GM12878 (cell line): ENCODE results near the gene NKTR.

Source experiments
- CREM ChIP-seq: IDR thresholded peaks from 2 replicates; pipeline ENCODE4 v1.6.1; 2014; ENCODE audit warnings: antibody characterized with exemption, low read depth
- CTCF ChIP-seq, 3 experiments: IDR thresholded peaks in 2 of 3; conservative IDR thresholded peaks in 1 of 3; 2 replicates each; pipeline ENCODE4 v1.5.1; 2011; ENCODE audit warnings: low read depth in 3 of 3, low read length in 3 of 3, mild to moderate bottlenecking in 3 of 3, control low read depth in 2 of 3, moderate library complexity in 2 of 3, inconsistent platforms in 1 of 3, mixed read lengths in 1 of 3; ENCODE audit not compliant: control insufficient read depth in 2 of 3, insufficient read depth in 1 of 3; ENCODE audit errors: extremely low read depth in 1 of 3
- FOS ChIP-seq: IDR thresholded peaks from 3 replicates; pipeline ENCODE4 v1.6.1; 2011; ENCODE audit warnings: borderline replicate concordance; ENCODE audit not compliant: insufficient read length; ENCODE audit errors: extremely low read depth
- GABPA ChIP-seq: IDR thresholded peaks from 2 replicates; pipeline ENCODE4 v1.6.1; 2014; ENCODE audit warnings: antibody characterized with exemption, low read depth, mild to moderate bottlenecking, inconsistent platforms
- JUND ChIP-seq: IDR thresholded peaks from 2 replicates; pipeline ENCODE4 v1.6.1; 2012; ENCODE audit warnings: low read depth, mild to moderate bottlenecking, low read length, improper control_type of control experiment, moderate library complexity
- MXI1 ChIP-seq: fragments of 150-350 bp; IDR thresholded peaks from 2 replicates; pipeline ENCODE4 v1.6.1; 2011; ENCODE audit warnings: low read depth, mild to moderate bottlenecking, inconsistent platforms, low read length, improper control_type of control experiment
- MYC ChIP-seq: IDR thresholded peaks from 2 replicates; pipeline ENCODE4 v1.6.1; 2011; ENCODE audit warnings: mild to moderate bottlenecking, low read length, moderate library complexity, inconsistent platforms; ENCODE audit not compliant: insufficient read depth, insufficient replicate concordance, insufficient read length, severe bottlenecking
- RAD21 ChIP-seq: IDR thresholded peaks from 2 replicates; pipeline ENCODE4 v1.6.1; 2011; ENCODE audit warnings: mild to moderate bottlenecking, low read depth, low read length, moderate library complexity; ENCODE audit not compliant: insufficient read depth
- REST ChIP-seq: IDR thresholded peaks from 2 replicates; pipeline ENCODE4 v1.6.1; 2012; ENCODE audit warnings: mild to moderate bottlenecking, low read depth, low read length
- SIN3A ChIP-seq: IDR thresholded peaks from 2 replicates; pipeline ENCODE4 v1.6.1; 2012; ENCODE audit warnings: low read depth, low read length, improper control_type of control experiment
- SP1 ChIP-seq: IDR thresholded peaks from one replicate; pipeline ENCODE4 v1.6.1; 2011; ENCODE audit warnings: low read depth, low read length
- TARDBP ChIP-seq: IDR thresholded peaks from 2 replicates; pipeline ENCODE4 v1.6.1; 2016; ENCODE audit warnings: borderline replicate concordance
- USF2 ChIP-seq: IDR thresholded peaks from 2 replicates; pipeline ENCODE4 v1.6.1; 2011; ENCODE audit warnings: low read depth, low read length, improper control_type of control experiment, borderline replicate concordance

GRCh38 chr3:42633544-42633943 is 33.1 kb downstream of the NKTR start:
- TF ChIP-seq MYC (no peak), CTCF (IDR thresholded peaks at IDR 0.05 in 2 of 3, conservative IDR thresholded peaks at IDR 0.05 in 1 of 3; ENCODE audit: control insufficient read depth in 2 of 3, extremely low read depth in 1 of 3, insufficient read depth in 1 of 3, low read depth in 3 of 3, low read length in 3 of 3) (no peak), JUND (no peak), GABPA (no peak), RAD21 (no peak), MXI1 (no peak), SIN3A (no peak), CREM (no peak), SP1 (no peak), TARDBP (no peak), USF2 (no peak), REST (no peak), FOS (no peak)
